Kidney (tissue), 14 donors: ENCODE results near the gene F2RL1. TPM values are rescaled to one million over a fixed set of nuclear protein-coding genes. Genes with fewer than 3 reads are reported as not detected.
A peak's percentile ranks its signal among the peaks of the same experiment; 100 is the strongest.
"Not testable (repeated sequence)": the region's sequence is repeated elsewhere in the genome, so short reads cannot be mapped to it uniquely, and the experiment has no call there.

Source experiments
- DNase-seq, 5 donors: peaks; one replicate each; pipeline ENCODE4 v3.0.0-alpha.2; 2013 to 2020
- FAIRE-seq: peaks from 2 replicates; lab custom pipeline; 2012; peaks lifted over from hg19 to GRCh38; lab: Jason Lieb, UNC
- H3K27ac ChIP-seq, 2 donors: one replicate each; pipeline ENCODE4 v1.7.0; 2013; ENCODE audit warnings: low read depth in 2 of 2, low read length in 2 of 2, inconsistent platforms in 1 of 2
- H3K27me3 ChIP-seq: one replicate; pipeline ENCODE4 v1.7.1; 2013; ENCODE audit warnings: low read length, inconsistent platforms; ENCODE audit not compliant: control insufficient read depth, insufficient read depth
- H3K36me3 ChIP-seq, 3 donors: one replicate each; pipeline versions ENCODE4 v1.7.0 to v1.7.1; 2013; ENCODE audit warnings: low read length in 3 of 3, control low read depth in 1 of 3, inconsistent platforms in 1 of 3; ENCODE audit not compliant: insufficient read depth in 3 of 3, control insufficient read depth in 2 of 3
- H3K4me1 ChIP-seq, 3 donors: one replicate each; pipeline versions ENCODE4 v1.7.0 to v1.7.1; 2013; ENCODE audit warnings: low read length in 3 of 3, inconsistent platforms in 1 of 3, low read depth in 1 of 3; ENCODE audit not compliant: control insufficient read depth in 2 of 3, insufficient read depth in 2 of 3
- H3K4me3 ChIP-seq, 3 donors: one replicate each; pipeline versions ENCODE4 v1.7.0 to v1.8.1; 2013; ENCODE audit warnings: low read length in 3 of 3, control low read depth in 1 of 3, inconsistent platforms in 1 of 3
- H3K9ac ChIP-seq, 3 donors: one replicate each; pipeline versions ENCODE4 v1.7.0 to v1.7.1; 2013; ENCODE audit warnings: low read length in 3 of 3, control low read depth in 1 of 3, inconsistent platforms in 1 of 3
- H3K9me3 ChIP-seq, 3 donors: one replicate each; pipeline versions ENCODE4 v1.7.0 to v1.7.1; 2013; ENCODE audit warnings: low read length in 3 of 3, control low read depth in 1 of 3, inconsistent platforms in 1 of 3; ENCODE audit not compliant: control insufficient read depth in 2 of 3, insufficient read depth in 1 of 3
- intact Hi-C: fragments of 100-400 bp; cut with DNase I; formaldehyde crosslinking; loops from one replicate; pipeline ENCODE4 v1.11.1; 2022
- polyA plus RNA-seq: library from polyadenylated mRNA; stranded (reverse); fragments of 350-450 nt; fragmentation: Illumina TruSeq; extraction: RNeasy Lipid Tissue Mini Kit (QIAGEN cat#74804); gene quantifications from one replicate; pipeline ENCODE4 v1.2.3, GENCODE V29; 2014; ENCODE audit warnings: low read depth, low replicate concordance; ENCODE audit not compliant: insufficient read depth
- total RNA-seq: library from RNA; stranded (reverse); fragmentation: NEBNext Ultra II Directional; extraction: Animal tissue kit (Norgen Biotek cat#: 25700); gene quantifications from one replicate; pipeline ENCODE4 v1.2.1, GENCODE V29; 2021
- TF ChIP-seq, protein P1 (sequence below): IDR thresholded peaks from 3 replicates; pipeline ENCODE4 v1.5.1; 2012; ENCODE audit warnings: mild to moderate bottlenecking, moderate library complexity, borderline replicate concordance; ENCODE audit not compliant: insufficient read depth; ENCODE audit errors: extremely low read depth
- donor health status: control.
- donor health status: control.
- donor health status: control.
- donor health status: control.
- donor health status: control.
- donor health status: DM: yes; HTN: yes; CAD: no.
- donor health status: Normal renal cell carcinoma (clear cell type).

Gene F2RL1
- total and polyA plus RNA-seq, 2 donors from 2014 or later, result 24.5 to 51.9 TPM

DNA sequence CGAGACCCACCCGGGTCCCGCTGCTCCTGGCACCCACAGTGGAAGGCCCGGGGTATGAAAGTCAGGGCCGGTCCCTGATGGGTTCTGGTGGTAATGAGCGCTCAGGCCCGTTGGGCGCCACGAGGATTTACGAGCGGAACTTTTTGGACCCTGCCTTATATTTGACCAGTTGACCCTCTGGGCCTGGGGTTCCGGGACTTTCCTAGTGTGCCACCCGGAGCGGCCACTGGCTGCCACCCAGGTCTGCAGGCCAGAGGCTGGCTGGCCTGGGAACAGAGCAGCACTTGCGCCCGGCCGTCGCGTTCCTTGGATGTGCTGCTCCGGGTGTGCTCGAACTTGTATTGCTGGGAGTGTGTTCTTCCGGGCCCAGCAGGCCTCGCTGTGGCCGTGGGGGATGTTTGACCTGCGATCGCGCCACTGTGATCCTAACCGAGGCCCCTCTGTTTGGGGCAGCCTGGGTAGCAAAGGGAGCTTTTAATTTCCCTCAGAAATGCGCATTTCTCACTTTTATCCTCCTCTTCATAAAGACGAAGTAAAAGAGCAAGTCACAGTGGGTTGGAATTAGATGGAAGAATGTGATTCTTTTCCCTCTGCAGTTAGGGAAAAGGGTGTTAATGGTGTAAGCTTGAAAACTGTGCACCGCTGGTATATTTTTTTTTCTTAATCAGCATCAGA is 1.2 kb downstream of the F2RL1 start:
- Histone ChIP-seq H3K27me3 (peaks cover 13% of the 10 kb centered on the region), H3K4me3 (peak overlapping the region; percentile 67 to 89 (median 73)), H3K4me1 (no peaks in the 10 kb centered on the region), H3K9me3 (no peaks in the 10 kb centered on the region), H3K9ac (peak overlapping the region; percentile 32 to 90 (median 90)), H3K36me3 (no peaks in the 10 kb centered on the region), H3K27ac (peak overlapping the region; percentile 51 to 88)
- intact Hi-C loops, result no loop called here
- FAIRE-seq, result no peak
- TF ChIP-seq, protein P1, sequence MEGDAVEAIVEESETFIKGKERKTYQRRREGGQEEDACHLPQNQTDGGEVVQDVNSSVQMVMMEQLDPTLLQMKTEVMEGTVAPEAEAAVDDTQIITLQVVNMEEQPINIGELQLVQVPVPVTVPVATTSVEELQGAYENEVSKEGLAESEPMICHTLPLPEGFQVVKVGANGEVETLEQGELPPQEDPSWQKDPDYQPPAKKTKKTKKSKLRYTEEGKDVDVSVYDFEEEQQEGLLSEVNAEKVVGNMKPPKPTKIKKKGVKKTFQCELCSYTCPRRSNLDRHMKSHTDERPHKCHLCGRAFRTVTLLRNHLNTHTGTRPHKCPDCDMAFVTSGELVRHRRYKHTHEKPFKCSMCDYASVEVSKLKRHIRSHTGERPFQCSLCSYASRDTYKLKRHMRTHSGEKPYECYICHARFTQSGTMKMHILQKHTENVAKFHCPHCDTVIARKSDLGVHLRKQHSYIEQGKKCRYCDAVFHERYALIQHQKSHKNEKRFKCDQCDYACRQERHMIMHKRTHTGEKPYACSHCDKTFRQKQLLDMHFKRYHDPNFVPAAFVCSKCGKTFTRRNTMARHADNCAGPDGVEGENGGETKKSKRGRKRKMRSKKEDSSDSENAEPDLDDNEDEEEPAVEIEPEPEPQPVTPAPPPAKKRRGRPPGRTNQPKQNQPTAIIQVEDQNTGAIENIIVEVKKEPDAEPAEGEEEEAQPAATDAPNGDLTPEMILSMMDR, result no peak
- peak in 2 of 5 donors; percentile 12 to 77 for DNase-seq

DNA sequence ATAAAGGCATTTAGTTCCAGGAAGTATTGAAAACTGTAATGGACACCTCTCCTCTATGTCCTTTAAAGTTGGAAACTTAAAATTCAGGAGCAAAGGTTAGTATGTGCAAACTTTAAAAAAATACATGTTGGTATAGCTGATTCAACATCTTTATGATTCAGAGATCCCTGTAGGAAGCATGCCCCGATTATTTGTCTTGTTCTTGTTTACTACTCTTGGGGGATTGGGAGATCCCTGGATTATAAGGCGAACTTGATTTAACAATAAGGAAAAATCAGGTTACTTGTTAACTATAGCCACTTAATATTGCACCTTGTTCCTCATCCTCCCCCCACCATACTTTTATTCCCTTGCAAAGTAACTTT is 1.7 kb downstream of the F2RL1 start:
- peak overlapping the region; percentile 51 to 88 for H3K27ac ChIP-seq
- peaks cover 13% of the 10 kb centered on the region for H3K27me3 ChIP-seq
- intact Hi-C loops, result no loop called here
- peak overlapping the region in 2 of 3 donors; percentile 32 to 90 for H3K9ac ChIP-seq
- TF ChIP-seq, protein P1, result no peak
- FAIRE-seq (no peak), DNase-seq (peak in 1 of 5 donors; percentile 17)
- peak overlapping the region; percentile 44 to 89 (median 73) for H3K4me3 ChIP-seq
- no peaks in the 10 kb centered on the region for H3K36me3 ChIP-seq
- H3K4me1 ChIP-seq, result no peaks in the 10 kb centered on the region
- no peaks in the 10 kb centered on the region for H3K9me3 ChIP-seq

DNA sequence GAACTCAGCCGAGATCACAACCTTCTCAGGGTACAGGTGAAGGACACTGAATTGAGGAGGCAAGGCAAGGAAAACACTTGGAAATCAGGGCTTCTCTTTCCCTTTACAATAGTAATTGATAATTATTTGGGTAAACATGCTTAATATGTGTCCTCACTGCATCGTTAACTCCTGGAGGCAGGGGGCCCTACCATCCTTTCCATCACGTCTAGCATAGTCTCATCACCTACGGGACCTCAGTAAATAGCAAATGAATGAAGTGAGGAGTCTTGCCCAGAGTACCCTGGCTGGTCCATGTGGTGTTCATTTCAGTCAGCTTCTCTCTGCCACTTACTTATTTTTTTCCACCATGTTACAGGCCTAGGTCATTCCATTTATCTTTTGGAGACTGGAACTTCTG is 2.3 kb downstream of the F2RL1 start:
- TF ChIP-seq, protein P1, result no peak
- no peaks in the 10 kb centered on the region for H3K9me3 ChIP-seq
- H3K9ac ChIP-seq, result peak overlapping the region in 1 of 3 donors; percentile 90
- peak overlapping the region; percentile 21 to 45 for H3K27ac ChIP-seq
- DNase-seq, result no peak
- no peak for FAIRE-seq
- no peaks in the 10 kb centered on the region for H3K36me3 ChIP-seq
- H3K4me3 ChIP-seq, result peak overlapping the region; percentile 30 to 89 (median 73)
- intact Hi-C loops, result no loop called here
- H3K4me1 ChIP-seq, result no peaks in the 10 kb centered on the region
- H3K27me3 ChIP-seq, result peaks cover 13% of the 10 kb centered on the region

DNA sequence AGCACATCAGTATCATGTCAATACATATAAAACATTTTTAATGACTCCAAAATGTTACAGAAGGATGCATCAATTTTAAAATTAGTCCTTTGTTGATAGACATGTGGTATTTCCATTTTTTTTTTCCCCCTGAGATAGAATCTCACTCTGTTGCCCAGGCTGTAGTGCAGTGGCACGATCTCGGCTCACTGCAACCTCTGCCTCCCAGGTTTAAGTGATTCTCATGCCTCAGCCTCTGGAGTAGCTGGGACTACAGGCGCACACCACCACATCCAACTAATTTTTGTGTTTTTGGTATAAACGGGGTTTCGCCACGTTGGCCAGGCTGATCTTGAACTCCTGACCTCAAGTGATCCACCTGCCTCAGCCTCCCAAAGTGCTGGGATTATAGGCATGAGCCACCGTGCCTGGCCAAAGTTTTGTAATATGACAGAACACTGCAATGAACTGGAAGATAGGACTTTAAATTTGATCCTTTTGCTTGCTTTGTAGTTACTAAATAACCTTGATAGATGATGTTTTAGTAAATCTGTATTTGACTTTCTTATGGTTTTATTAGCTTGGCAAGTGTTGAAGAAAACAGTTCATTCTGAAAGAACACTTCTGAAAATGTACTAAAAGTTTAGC is 3.4 kb downstream of the F2RL1 start:
- H3K36me3 ChIP-seq, DNase-seq, H3K4me1 ChIP-seq, H3K9ac ChIP-seq, H3K9me3 ChIP-seq, FAIRE-seq, H3K4me3 ChIP-seq, intact Hi-C loops, H3K27ac ChIP-seq: not testable (repeated sequence)
- H3K27me3 ChIP-seq, result peaks cover 13% of the 10 kb centered on the region

DNA sequence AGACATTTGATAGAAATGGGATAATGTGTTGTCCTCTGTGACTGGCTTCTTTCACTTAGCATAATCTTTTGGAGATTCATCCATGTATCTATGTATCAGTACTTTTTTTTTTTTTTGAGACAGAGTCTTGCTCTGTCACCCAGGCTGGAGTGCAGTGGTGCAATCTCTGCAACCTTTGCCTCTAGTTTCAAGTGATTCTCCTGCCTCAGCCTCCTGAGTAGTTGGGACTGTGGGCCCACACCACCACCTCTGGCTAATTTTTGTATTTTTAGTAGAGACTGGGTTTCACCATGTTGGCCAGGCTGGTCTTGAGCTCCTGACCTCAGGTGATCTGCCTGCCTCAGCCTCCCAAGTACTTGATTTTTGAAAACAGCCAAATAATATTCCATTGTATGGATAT is 7.6 kb downstream of the F2RL1 start:
- not testable (repeated sequence) for DNase-seq

More for the DNA sequence above, 7.6 kb downstream of the F2RL1 start:
- H3K4me1 ChIP-seq, FAIRE-seq, H3K36me3 ChIP-seq, H3K27ac ChIP-seq, H3K9ac ChIP-seq, H3K27me3 ChIP-seq, intact Hi-C loops, H3K4me3 ChIP-seq, H3K9me3 ChIP-seq: not testable (repeated sequence)
